HFF-Myc (cell line): ENCODE data around the gene FBXO31.
A peak's percentile ranks its signal among the peaks of the same experiment; 100 is the strongest.

Experiments used
- DNase-seq: peaks from one replicate; pipeline ENCODE4 v3.0.0-alpha.2; 2011; ENCODE audit warnings: low read depth; ENCODE audit errors: extremely low read depth
- H3K4me3 ChIP-seq: replicated peaks from 2 replicates; pipeline ENCODE4 v1.5.1; 2011; ENCODE audit warnings: low read depth, mild to moderate bottlenecking, control low read depth, low read length
- CTCF ChIP-seq: IDR thresholded peaks from 2 replicates; pipeline ENCODE4 v1.5.1; 2012; ENCODE audit warnings: mild to moderate bottlenecking, low read depth, low read length, control low read depth; ENCODE audit errors: missing control alignments

Gene FBXO31

DNA sequence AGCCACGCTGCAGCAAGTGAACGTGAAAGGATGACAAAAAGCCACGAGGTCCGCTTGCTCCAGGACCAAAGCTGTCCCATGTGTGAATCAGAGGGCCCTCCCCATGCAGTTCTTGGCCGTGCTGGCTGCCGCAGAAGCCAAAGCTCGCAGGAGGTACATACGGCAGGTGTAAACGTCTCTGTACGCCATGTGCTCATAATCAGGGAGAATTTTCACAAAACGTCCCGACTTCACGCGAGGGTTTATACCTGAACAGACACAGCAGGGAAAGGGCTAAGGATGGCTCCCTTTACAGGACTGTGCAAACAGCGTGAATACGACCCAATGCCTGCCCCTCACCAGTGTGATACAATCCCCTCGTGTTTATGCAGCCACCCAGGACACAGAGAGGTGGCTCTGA is 25.3 kb downstream of the FBXO31 start:
- no peak for DNase-seq
- no peak for TF ChIP-seq CTCF

GRCh38 chr16:87356491-87356853 is 27.1 kb downstream of the FBXO31 start:
- no peak overlapping the region for H3K4me3 ChIP-seq
- no peak for TF ChIP-seq CTCF
- no peak for DNase-seq

More for the DNA sequence above, 25.3 kb downstream of the FBXO31 start:
- no peak overlapping the region for H3K4me3 ChIP-seq

GRCh38 chr16:87353613-87354012 is 30.0 kb downstream of the FBXO31 start:
- no peak overlapping the region for H3K4me3 ChIP-seq
- TF ChIP-seq CTCF, result no peak
- no peak for DNase-seq

DNA sequence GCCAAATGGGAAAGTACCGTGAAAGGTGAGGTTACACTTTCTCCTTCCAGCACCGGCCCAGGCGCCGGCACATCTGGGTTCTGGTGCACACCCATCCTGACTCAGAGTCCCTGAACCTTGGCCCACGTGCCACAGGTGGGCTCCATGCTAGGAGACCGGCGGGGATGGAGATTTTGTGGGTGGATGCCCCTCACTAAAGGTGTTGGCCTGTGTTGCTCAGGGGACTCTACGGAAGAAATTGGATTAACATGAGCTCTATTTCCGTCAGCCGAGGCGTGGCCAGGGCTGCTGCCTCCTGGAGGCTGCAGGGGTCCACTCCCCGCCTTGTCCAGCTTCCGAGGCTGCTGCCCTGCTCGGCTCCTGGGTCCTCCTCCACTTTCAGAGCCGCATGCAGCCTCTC is 30.8 kb downstream of the FBXO31 start:
- no peak overlapping the region for H3K4me3 ChIP-seq
- TF ChIP-seq CTCF, result no peak
- no peak for DNase-seq

- no peak for DNase-seq
- no peak for TF ChIP-seq CTCF
- peak overlapping the region; percentile 21 for H3K4me3 ChIP-seq
Observed at GRCh38 chr16:87351320-87351698, 32.3 kb downstream of the FBXO31 start.

DNA sequence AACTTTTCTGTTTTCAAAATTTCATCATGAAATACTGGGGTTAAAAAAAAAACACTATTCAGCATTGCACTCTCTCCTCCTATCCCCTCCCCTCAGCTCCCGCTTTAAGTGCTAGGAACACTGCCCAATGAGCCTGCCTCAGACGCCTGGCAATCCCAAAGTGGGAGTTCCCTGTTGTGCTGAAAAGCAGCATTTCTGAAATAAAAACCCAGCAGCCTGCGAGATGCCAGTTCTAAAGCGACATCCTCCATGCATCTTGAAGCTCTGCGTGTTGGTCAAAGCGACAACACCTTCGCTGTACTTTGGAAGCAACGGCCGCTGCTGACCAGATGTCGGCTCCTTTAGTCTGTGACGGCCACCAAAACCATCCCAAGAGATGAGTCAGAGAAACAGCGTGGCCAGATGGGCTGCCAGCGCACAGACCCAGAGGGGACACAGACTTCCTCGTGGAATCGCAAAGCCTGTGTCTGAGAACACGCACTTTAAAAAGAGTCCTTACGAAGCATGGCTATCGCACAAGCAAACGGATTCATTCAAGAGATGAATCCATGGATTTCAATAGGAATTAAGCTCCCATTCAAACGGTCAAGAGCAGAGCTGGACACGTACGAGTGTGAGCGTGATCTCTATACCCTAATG is 32.8 kb downstream of the FBXO31 start:
- H3K4me3 ChIP-seq, result peak overlapping the region; percentile 21
- peak; percentile 48 for DNase-seq
- no peak for TF ChIP-seq CTCF

DNA sequence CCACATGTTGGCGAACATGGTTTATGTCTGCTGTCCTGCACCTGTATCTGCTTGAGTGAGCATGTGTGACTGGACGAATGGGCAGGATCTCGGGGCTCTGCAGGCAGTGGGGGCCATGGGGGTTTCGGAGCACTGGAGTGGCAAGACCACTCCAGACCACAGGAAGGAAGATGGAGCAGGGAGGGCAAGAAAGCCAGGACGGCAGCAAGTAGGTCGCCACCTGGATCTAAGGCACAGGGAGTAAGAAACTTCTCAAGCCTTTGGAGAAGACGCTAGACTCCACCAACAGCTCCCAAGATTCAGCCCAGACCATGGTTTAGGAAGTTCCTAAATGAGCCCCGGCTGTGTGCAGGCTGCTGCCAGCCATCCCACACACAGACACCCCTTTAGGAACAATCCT is 33.5 kb downstream of the FBXO31 start:
- TF ChIP-seq CTCF, result no peak
- H3K4me3 ChIP-seq, result no peak overlapping the region
- no peak for DNase-seq
